H1 (cell line): ENCODE measurements around the gene CDK15. TPM values are rescaled to one million over a fixed set of nuclear protein-coding genes. Genes with fewer than 3 reads are reported as not detected.

ENCODE experiments used
- CTCF ChIA-PET: fragments of 300-600 bp; sonication (Branson Sonifier 250); formaldehyde crosslinking; loops from one replicate; lab custom pipeline; 2021; ENCODE audit not compliant: partially characterized antibody; lab: Charles Lee
- POLR2A ChIA-PET: fragments of 300-600 bp; sonication (Branson Sonifier 250); formaldehyde crosslinking; loops from one replicate; lab custom pipeline; 2021; ENCODE audit warnings: inconsistent platforms; ENCODE audit not compliant: partially characterized antibody; lab: Charles Lee
- DNase-seq, 2 experiments: peaks; one replicate each; pipeline versions ENCODE4 v3.0.0 to v3.0.0-alpha.2; 2010 to 2022; ENCODE audit warnings: low spot score in 2 of 2, low read depth in 1 of 2, mixed read lengths in 1 of 2
- FAIRE-seq: peaks from 2 replicates; lab custom pipeline; 2011; peaks lifted over from hg19 to GRCh38; lab: Jason Lieb, UNC
- H2AFZ ChIP-seq: 2 replicates; pipeline ENCODE4 v1.8.1; 2012; ENCODE audit warnings: low read length, inconsistent platforms
- H2AK5ac ChIP-seq: 2 replicates; pipeline ENCODE4 v1.6.1; 2013; ENCODE audit warnings: low read depth, low read length
- H2BK120ac ChIP-seq: replicated peaks from 2 replicates; pipeline ENCODE3; 2013; ENCODE audit warnings: low read depth, low read length, inconsistent platforms
- H2BK12ac ChIP-seq: 2 replicates; pipeline ENCODE4 v1.6.1; 2013; ENCODE audit warnings: low read depth, low read length
- H2BK15ac ChIP-seq: 2 replicates; pipeline ENCODE4 v1.6.1; 2013; ENCODE audit warnings: low read length
- H2BK20ac ChIP-seq: 2 replicates; pipeline ENCODE4 v1.6.1; 2013; ENCODE audit warnings: low read length
- H2BK5ac ChIP-seq: 2 replicates; pipeline ENCODE4 v1.6.1; 2013; ENCODE audit warnings: low read depth, low read length
- H3K14ac ChIP-seq: 2 replicates; pipeline ENCODE4 v1.6.1; 2013; ENCODE audit warnings: inconsistent platforms; ENCODE audit not compliant: insufficient read length
- H3K18ac ChIP-seq: 2 replicates; pipeline ENCODE4 v1.6.1; 2013; ENCODE audit warnings: low read length; ENCODE audit errors: extremely low read depth
- H3K23ac ChIP-seq: 2 replicates; pipeline ENCODE4 v1.6.1; 2013; ENCODE audit warnings: inconsistent platforms; ENCODE audit not compliant: insufficient read length
- H3K23me2 ChIP-seq: 2 replicates; pipeline ENCODE4 v1.6.1; 2013; ENCODE audit warnings: low read depth, low read length
- H3K27ac ChIP-seq: 2 replicates; pipeline ENCODE4 v1.6.1; 2011; ENCODE audit warnings: low read depth, low read length, inconsistent platforms
- H3K27me3 ChIP-seq, 4 experiments: replicated peaks in 1 of 4; 1 replicate in 1 of 4; 2 replicates in 3 of 4; pipeline versions ENCODE4 v1.6.1 to v1.8.1; 2011 to 2013; ENCODE audit warnings: low read length in 3 of 4, mild to moderate bottlenecking in 3 of 4, inconsistent platforms in 2 of 4, mixed read lengths in 2 of 4, moderate library complexity in 1 of 4; ENCODE audit not compliant: control insufficient read depth in 3 of 4, insufficient read depth in 3 of 4; ENCODE audit errors: extremely low read depth in 1 of 4
- H3K36me3 ChIP-seq, 4 experiments: 2 replicates each; pipeline versions ENCODE4 v1.6.1 to v1.8.1; 2011 to 2013; ENCODE audit warnings: mild to moderate bottlenecking in 4 of 4, low read length in 3 of 4, moderate library complexity in 2 of 4, control low read depth in 1 of 4, inconsistent platforms in 1 of 4; ENCODE audit not compliant: insufficient read depth in 4 of 4, control insufficient read depth in 2 of 4
- H3K4ac ChIP-seq: replicated peaks from 2 replicates; pipeline ENCODE3; 2013; ENCODE audit warnings: low read length, low read depth, mixed read lengths, inconsistent platforms; ENCODE audit not compliant: insufficient read length
- H3K4me1 ChIP-seq, 4 experiments: replicated peaks in 1 of 4; 1 replicate in 1 of 4; 2 replicates in 3 of 4; pipeline versions ENCODE4 v1.6.1 to v1.8.1; 2011 to 2013; ENCODE audit warnings: low read length in 3 of 4, inconsistent platforms in 2 of 4, mixed read lengths in 1 of 4; ENCODE audit not compliant: insufficient read depth in 4 of 4, control insufficient read depth in 3 of 4
- H3K4me2 ChIP-seq, 2 experiments: 2 replicates each; pipeline versions ENCODE4 v1.6.1 to v1.8.1; 2011 to 2013; ENCODE audit warnings: low read depth in 2 of 2, low read length in 2 of 2, control low read depth in 1 of 2, inconsistent platforms in 1 of 2, mild to moderate bottlenecking in 1 of 2; ENCODE audit not compliant: insufficient read depth in 1 of 2
- H3K4me3 ChIP-seq, 4 experiments: fragments of 200-600, 300-600 bp in 1 of 4; sonication (generic), shearing (Covaris generic), sonication (Bioruptor Twin) in 1 of 4; 2 replicates each; pipeline versions ENCODE4 v1.5.1 to v1.8.1; 2011 to 2016; ENCODE audit warnings: low read length in 4 of 4, low read depth in 3 of 4, control low read depth in 2 of 4, inconsistent platforms in 2 of 4, mild to moderate bottlenecking in 2 of 4, mixed read lengths in 1 of 4, moderate library complexity in 1 of 4; ENCODE audit not compliant: insufficient read depth in 2 of 4; ENCODE audit errors: extremely low read depth in 1 of 4
- H3K56ac ChIP-seq: replicated peaks from 2 replicates; pipeline ENCODE3; 2013; ENCODE audit warnings: low read depth, mild to moderate bottlenecking, mixed read lengths, low read length, inconsistent platforms; ENCODE audit not compliant: insufficient read length
- H3K79me1 ChIP-seq: 2 replicates; pipeline ENCODE4 v1.6.1; 2013; ENCODE audit warnings: low read depth, low read length, control low read depth
- H3K79me2 ChIP-seq, 2 experiments: 2 replicates each; pipeline versions ENCODE4 v1.6.1 to v1.8.1; 2012 to 2013; ENCODE audit warnings: low read length in 2 of 2, mild to moderate bottlenecking in 2 of 2, inconsistent platforms in 1 of 2; ENCODE audit not compliant: insufficient read depth in 2 of 2, control insufficient read depth in 1 of 2
- H3K9ac ChIP-seq, 4 experiments: replicated peaks in 1 of 4; 1 replicate in 1 of 4; 2 replicates in 3 of 4; pipeline versions ENCODE4 v1.6.1 to v1.8.1; 2011 to 2013; ENCODE audit warnings: low read depth in 3 of 4, low read length in 3 of 4, control low read depth in 2 of 4, mild to moderate bottlenecking in 2 of 4, moderate library complexity in 2 of 4, inconsistent platforms in 1 of 4; ENCODE audit errors: extremely low read depth in 1 of 4
- H3K9me3 ChIP-seq, 2 experiments: 2 replicates each; pipeline versions ENCODE4 v1.6.1 to v1.8.1; 2012 to 2013; ENCODE audit warnings: mild to moderate bottlenecking in 2 of 2, moderate library complexity in 2 of 2, control low read depth in 1 of 2, inconsistent platforms in 1 of 2, low read depth in 1 of 2, low read length in 1 of 2, mixed read lengths in 1 of 2; ENCODE audit not compliant: insufficient read depth in 2 of 2
- H4K20me1 ChIP-seq, 2 experiments: replicated peaks in 1 of 2; 2 replicates each; pipeline versions ENCODE3 to v1.8.1; 2011 to 2013; ENCODE audit warnings: inconsistent platforms in 2 of 2, low read length in 2 of 2, mild to moderate bottlenecking in 1 of 2; ENCODE audit not compliant: insufficient read depth in 2 of 2, control insufficient read depth in 1 of 2
- H4K5ac ChIP-seq: 2 replicates; pipeline ENCODE4 v1.6.1; 2013; ENCODE audit warnings: low read length, low read depth, mixed read lengths, inconsistent platforms; ENCODE audit not compliant: insufficient read length
- H4K8ac ChIP-seq: 2 replicates; pipeline ENCODE4 v1.8.0; 2013; ENCODE audit warnings: mild to moderate bottlenecking, moderate library complexity, low read length, inconsistent platforms; ENCODE audit not compliant: insufficient read depth; ENCODE audit errors: extremely low read depth
- H4K91ac ChIP-seq: replicated peaks from 2 replicates; pipeline ENCODE3; 2013; ENCODE audit warnings: low read length, mixed read lengths, inconsistent platforms; ENCODE audit not compliant: insufficient read length
- CEBPB ChIP-seq: IDR thresholded peaks from 2 replicates; pipeline ENCODE4 v1.6.1; 2012; ENCODE audit warnings: low read depth, low read length
- FOSL1 ChIP-seq: IDR thresholded peaks from 2 replicates; pipeline ENCODE4 v1.6.1; 2011; ENCODE audit warnings: mild to moderate bottlenecking, low read depth, low read length, moderate library complexity; ENCODE audit not compliant: insufficient read depth
- WGBS, 2 experiments: shearing (Covaris generic) in 1 of 2; methylation state at CpG; one replicate each; pipeline versions ENCODE4 v1.1.6 to v1.1.7; 2013 to 2015; ENCODE audit warnings: low lambda C conversion rate in 2 of 2, mixed read lengths in 2 of 2, inconsistent platforms in 1 of 2, low coverage in 1 of 2, missing lambda C conversion rate in 1 of 2; ENCODE audit not compliant: insufficient replicate concordance in 2 of 2, insufficient coverage in 1 of 2, insufficient read length in 1 of 2; ENCODE audit errors: extremely low coverage in 1 of 2, missing lambda C conversion rate in 1 of 2; 5-methylcytosine and 5-hydroxymethylcytosine counted together
- polyA plus RNA-seq, 7 experiments: library from polyadenylated mRNA; depleted of rRNA in 3 of 7; stranded (reverse) in 5 of 7; unstranded in 2 of 7; fragments of >200 nt in 5 of 7; fragments of 200-250 nt in 2 of 7; gene quantifications; 1 replicate in 5 of 7; 2 replicates in 1 of 7; 4 replicates in 1 of 7; pipeline versions ENCODE4 v1.2.1 to v1.2.3, GENCODE V29; 2011 to 2013; ENCODE audit warnings: missing spikeins in 2 of 7, mixed read lengths in 2 of 7
- total RNA-seq: library from RNA; stranded (reverse); fragmentation: NEBNext Ultra II Directional; extraction: Animal tissue kit (Norgen Biotek cat#: 25700); gene quantifications from 2 replicates; pipeline ENCODE4 v1.2.1, GENCODE V29; 2021

Gene CDK15
- total and polyA plus RNA-seq, 2 of the 8 experiments (the other 6 are each of a cell fraction or from before 2014, with no cell fraction given), result 0.03 TPM; not detected in 1

- H2BK15ac ChIP-seq, result no peak overlapping the region
- H2BK20ac ChIP-seq, result no peak overlapping the region
- TF ChIP-seq FOSL1, result no peak
- TF ChIP-seq CEBPB, result peak; percentile 36; the same call in 1 of the 2 replicates
- H4K8ac ChIP-seq, result no peak overlapping the region
- no peak overlapping the region for H3K4ac ChIP-seq
- H3K9ac ChIP-seq, result no peak overlapping the region
- no peak overlapping the region for H2BK5ac ChIP-seq
- ChIA-PET POLR2A (no interaction called here), CTCF (no interaction called here)
- no peaks in the 10 kb centered on the region for H3K36me3 ChIP-seq
- no peak overlapping the region for H3K14ac ChIP-seq
- no peak for DNase-seq
- no peak overlapping the region for H3K23ac ChIP-seq
- peaks cover 0 to 3% (median 0%) of the 10 kb centered on the region in 4 experiments; a peak in 2 of 7 replicates for H3K4me1 ChIP-seq
- no peak overlapping the region for H2BK120ac ChIP-seq
- no peak overlapping the region for H3K27ac ChIP-seq
- no peak overlapping the region for H2AFZ ChIP-seq
- no peak overlapping the region for H3K18ac ChIP-seq
- no peak for FAIRE-seq
- no peaks in the 10 kb centered on the region for H4K20me1 ChIP-seq
- H3K4me2 ChIP-seq, result no peak overlapping the region
- H2BK12ac ChIP-seq, result no peak overlapping the region
- no peak overlapping the region for H4K91ac ChIP-seq
- no peaks in the 10 kb centered on the region for H3K79me1 ChIP-seq
- 83% methylated on average over 1 of the region's 1 CpG; no CpG with 5 or more reads in 1 of the 2 experiments for WGBS, 2 experiments
- H2AK5ac ChIP-seq, result no peak overlapping the region
- no peak overlapping the region for H4K5ac ChIP-seq
- H3K27me3 ChIP-seq, result no peaks in the 10 kb centered on the region
- no peaks in the 10 kb centered on the region for H3K23me2 ChIP-seq
- H3K9me3 ChIP-seq, result no peaks in the 10 kb centered on the region
- no peak overlapping the region for H3K56ac ChIP-seq
- H3K79me2 ChIP-seq, result no peaks in the 10 kb centered on the region
- no peak overlapping the region for H3K4me3 ChIP-seq
These were observed 17.9 kb downstream of the CDK15 start for GRCh38 chr2:201824212-201824611.
